ENCODE data around the gene SERPINI1. TPM values are rescaled to one million over a fixed set of nuclear protein-coding genes. Genes with fewer than 3 reads are reported as not detected.

SERPINI1 gene
- total RNA-seq, 1 experiment from 2014 or later, result 0.34 TPM

GRCh38 chr3:167740961-167741587, 5.6 kb downstream of the SERPINI1 start:
- Histone ChIP-seq H3K27me3 (replicated peaks) (peaks cover 9% of the 10 kb centered on the region), H3K36me3 (no peaks in the 10 kb centered on the region), H3K4me3 (no peak overlapping the region), H3K9me3 (replicated peaks) (no peaks in the 10 kb centered on the region), H3K4me1 (replicated peaks) (no peaks in the 10 kb centered on the region), H3K27ac (no peak overlapping the region)
- DNase-seq (ENCODE audit: low read depth in 1 of 2, low spot score in 2 of 2), result no peak

- Histone ChIP-seq H3K9me3 (replicated peaks) (no peaks in the 10 kb centered on the region), H3K27me3 (replicated peaks) (peaks cover 3% of the 10 kb centered on the region; the same call in 1 of the 2 replicates), H3K4me1 (replicated peaks) (no peaks in the 10 kb centered on the region), H3K4me3 (no peak overlapping the region), H3K36me3 (no peaks in the 10 kb centered on the region), H3K27ac (no peak overlapping the region)
- no peak for DNase-seq (ENCODE audit: low read depth in 1 of 2, low spot score in 2 of 2)
These were observed 6.8 kb downstream of the SERPINI1 start for GRCh38 chr3:167742338-167742737.

- H3K4me1 ChIP-seq (replicated peaks), result no peaks in the 10 kb centered on the region
- no peak for DNase-seq (ENCODE audit: low read depth in 1 of 2, low spot score in 2 of 2)
- H3K4me3 ChIP-seq, result no peak overlapping the region
- no peaks in the 10 kb centered on the region for H3K36me3 ChIP-seq
- H3K9me3 ChIP-seq (replicated peaks), result no peaks in the 10 kb centered on the region
- H3K27me3 ChIP-seq (replicated peaks), result peaks cover 3% of the 10 kb centered on the region; the same call in 1 of the 2 replicates
- H3K27ac ChIP-seq, result no peak overlapping the region
These were observed 8.3 kb downstream of the SERPINI1 start for GRCh38 chr3:167743799-167744198.

- no peak overlapping the region for H3K27ac ChIP-seq
- H3K9me3 ChIP-seq (replicated peaks), result no peaks in the 10 kb centered on the region
- no peaks in the 10 kb centered on the region for H3K36me3 ChIP-seq
- H3K27me3 ChIP-seq (replicated peaks), result no peaks in the 10 kb centered on the region
- DNase-seq (ENCODE audit: low read depth in 1 of 2, low spot score in 2 of 2), result no peak
- H3K4me1 ChIP-seq (replicated peaks), result no peaks in the 10 kb centered on the region
- no peak overlapping the region for H3K4me3 ChIP-seq
These were observed 13.7 kb downstream of the SERPINI1 start for GRCh38 chr3:167749209-167749608.

GRCh38 chr3:167749728-167750127, 14.2 kb downstream of the SERPINI1 start:
- Histone ChIP-seq H3K9me3 (replicated peaks) (no peaks in the 10 kb centered on the region), H3K4me1 (replicated peaks) (no peaks in the 10 kb centered on the region), H3K4me3 (no peak overlapping the region), H3K27ac (no peak overlapping the region), H3K36me3 (no peaks in the 10 kb centered on the region), H3K27me3 (replicated peaks) (no peaks in the 10 kb centered on the region)
- no peak for DNase-seq (ENCODE audit: low read depth in 1 of 2, low spot score in 2 of 2)

GRCh38 chr3:167750272-167750971, 14.9 kb downstream of the SERPINI1 start:
- Histone ChIP-seq H3K27me3 (replicated peaks) (no peaks in the 10 kb centered on the region), H3K9me3 (replicated peaks) (no peaks in the 10 kb centered on the region), H3K4me3 (no peak overlapping the region), H3K27ac (no peak overlapping the region), H3K4me1 (replicated peaks) (no peaks in the 10 kb centered on the region), H3K36me3 (no peaks in the 10 kb centered on the region)
- DNase-seq (ENCODE audit: low read depth in 1 of 2, low spot score in 2 of 2), result no peak

GRCh38 chr3:167754049-167754448, 18.5 kb downstream of the SERPINI1 start:
- Histone ChIP-seq H3K27me3 (replicated peaks) (no peaks in the 10 kb centered on the region), H3K4me1 (replicated peaks) (no peaks in the 10 kb centered on the region), H3K9me3 (replicated peaks) (no peaks in the 10 kb centered on the region), H3K27ac (no peak overlapping the region), H3K36me3 (no peaks in the 10 kb centered on the region), H3K4me3 (no peak overlapping the region)
- no peak for DNase-seq (ENCODE audit: low read depth in 1 of 2, low spot score in 2 of 2)

- DNase-seq (ENCODE audit: low read depth in 1 of 2, low spot score in 2 of 2), result no peak
- no peaks in the 10 kb centered on the region for H3K36me3 ChIP-seq
- no peaks in the 10 kb centered on the region for H3K9me3 ChIP-seq (replicated peaks)
- H3K4me1 ChIP-seq (replicated peaks), result no peaks in the 10 kb centered on the region
- no peak overlapping the region for H3K4me3 ChIP-seq
- H3K27ac ChIP-seq, result no peak overlapping the region
- no peaks in the 10 kb centered on the region for H3K27me3 ChIP-seq (replicated peaks)
These were observed 25.8 kb downstream of the SERPINI1 start for GRCh38 chr3:167761302-167761701.

- no peaks in the 10 kb centered on the region for H3K27me3 ChIP-seq (replicated peaks)
- no peak for DNase-seq (ENCODE audit: low read depth in 1 of 2, low spot score in 2 of 2)
- no peaks in the 10 kb centered on the region for H3K4me1 ChIP-seq (replicated peaks)
- H3K9me3 ChIP-seq (replicated peaks), result no peaks in the 10 kb centered on the region
- H3K36me3 ChIP-seq, result no peaks in the 10 kb centered on the region
- H3K27ac ChIP-seq, result no peak overlapping the region
- no peak overlapping the region for H3K4me3 ChIP-seq
These were observed 26.8 kb downstream of the SERPINI1 start for GRCh38 chr3:167762296-167762695.

- Histone ChIP-seq H3K4me1 (replicated peaks) (no peaks in the 10 kb centered on the region), H3K4me3 (no peak overlapping the region), H3K27me3 (replicated peaks) (no peaks in the 10 kb centered on the region), H3K36me3 (no peaks in the 10 kb centered on the region), H3K9me3 (replicated peaks) (no peaks in the 10 kb centered on the region; the same call in 1 of the 2 replicates), H3K27ac (no peak overlapping the region)
- DNase-seq (ENCODE audit: low read depth in 1 of 2, low spot score in 2 of 2), result no peak
These were observed 37.5 kb downstream of the SERPINI1 start for GRCh38 chr3:167772992-167773391.

GRCh38 chr3:167773584-167773983, 38.1 kb downstream of the SERPINI1 start:
- no peaks in the 10 kb centered on the region for H3K4me1 ChIP-seq (replicated peaks)
- H3K9me3 ChIP-seq (replicated peaks), result no peaks in the 10 kb centered on the region
- H3K4me3 ChIP-seq, result no peak overlapping the region
- H3K27me3 ChIP-seq (replicated peaks), result no peaks in the 10 kb centered on the region
- DNase-seq (ENCODE audit: low read depth in 1 of 2, low spot score in 2 of 2), result no peak
- H3K27ac ChIP-seq, result no peak overlapping the region
- H3K36me3 ChIP-seq, result no peaks in the 10 kb centered on the region

GRCh38 chr3:167776066-167776685, 40.7 kb downstream of the SERPINI1 start:
- Histone ChIP-seq H3K36me3 (no peaks in the 10 kb centered on the region), H3K4me3 (no peak overlapping the region), H3K27ac (no peak overlapping the region), H3K9me3 (replicated peaks) (no peaks in the 10 kb centered on the region), H3K4me1 (replicated peaks) (no peaks in the 10 kb centered on the region), H3K27me3 (replicated peaks) (no peaks in the 10 kb centered on the region)
- DNase-seq (ENCODE audit: low read depth in 1 of 2, low spot score in 2 of 2), result no peak

- Histone ChIP-seq H3K27me3 (replicated peaks) (no peaks in the 10 kb centered on the region), H3K4me1 (replicated peaks) (no peaks in the 10 kb centered on the region), H3K9me3 (replicated peaks) (no peaks in the 10 kb centered on the region), H3K36me3 (no peaks in the 10 kb centered on the region), H3K4me3 (no peak overlapping the region), H3K27ac (no peak overlapping the region)
- DNase-seq (ENCODE audit: low read depth in 1 of 2, low spot score in 2 of 2), result no peak
These were observed 41.8 kb downstream of the SERPINI1 start for GRCh38 chr3:167777356-167777755.

- no peaks in the 10 kb centered on the region for H3K36me3 ChIP-seq
- H3K4me3 ChIP-seq, result no peak overlapping the region
- no peak for DNase-seq (ENCODE audit: low read depth in 1 of 2, low spot score in 2 of 2)
- no peak overlapping the region for H3K27ac ChIP-seq
- H3K27me3 ChIP-seq (replicated peaks), result no peaks in the 10 kb centered on the region
- H3K9me3 ChIP-seq (replicated peaks), result no peaks in the 10 kb centered on the region
- no peaks in the 10 kb centered on the region for H3K4me1 ChIP-seq (replicated peaks)
These were observed 44.8 kb downstream of the SERPINI1 start for GRCh38 chr3:167780214-167780883.
